Fibroblast of lung (primary cell): ENCODE measurements around the gene FAM3D.

Source experiments
- EZH2 ChIP-seq: IDR thresholded peaks from 2 replicates; pipeline ENCODE4 v1.5.1; 2012; ENCODE audit warnings: low read length, control low read depth, mild to moderate bottlenecking; ENCODE audit errors: missing control alignments
- TF ChIP-seq, protein P1 (sequence below), 2 donors: IDR thresholded peaks in 1 of 2; conservative IDR thresholded peaks in 1 of 2; 1 replicate in 1 of 2; 2 replicates in 1 of 2; pipeline ENCODE4 v1.5.1; 2011 to 2012; ENCODE audit warnings: low read length in 2 of 2, control low read depth in 1 of 2, inconsistent platforms in 1 of 2, low read depth in 1 of 2, mild to moderate bottlenecking in 1 of 2

DNA sequence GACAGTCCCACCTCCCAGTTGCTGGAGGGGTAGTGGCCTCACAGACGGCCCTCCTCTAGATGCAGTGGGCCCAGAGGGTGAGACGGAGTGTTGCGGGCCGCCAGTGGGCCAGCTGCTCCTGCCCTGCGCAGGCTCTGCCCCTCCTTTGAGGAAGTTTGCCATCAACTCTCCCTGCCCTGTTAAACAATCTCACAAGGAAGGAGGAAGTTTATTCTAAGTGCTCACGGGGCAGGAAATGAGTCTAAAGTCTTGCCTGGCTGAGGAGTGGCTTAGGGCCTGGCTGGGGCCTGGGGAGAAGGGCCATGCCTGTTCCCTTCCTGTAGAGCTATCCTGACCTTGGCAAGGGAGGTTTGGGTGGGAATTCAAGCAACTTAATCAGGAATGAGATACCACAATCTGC lies at the start of gene FAM3D:
- TF ChIP-seq, protein P1, sequence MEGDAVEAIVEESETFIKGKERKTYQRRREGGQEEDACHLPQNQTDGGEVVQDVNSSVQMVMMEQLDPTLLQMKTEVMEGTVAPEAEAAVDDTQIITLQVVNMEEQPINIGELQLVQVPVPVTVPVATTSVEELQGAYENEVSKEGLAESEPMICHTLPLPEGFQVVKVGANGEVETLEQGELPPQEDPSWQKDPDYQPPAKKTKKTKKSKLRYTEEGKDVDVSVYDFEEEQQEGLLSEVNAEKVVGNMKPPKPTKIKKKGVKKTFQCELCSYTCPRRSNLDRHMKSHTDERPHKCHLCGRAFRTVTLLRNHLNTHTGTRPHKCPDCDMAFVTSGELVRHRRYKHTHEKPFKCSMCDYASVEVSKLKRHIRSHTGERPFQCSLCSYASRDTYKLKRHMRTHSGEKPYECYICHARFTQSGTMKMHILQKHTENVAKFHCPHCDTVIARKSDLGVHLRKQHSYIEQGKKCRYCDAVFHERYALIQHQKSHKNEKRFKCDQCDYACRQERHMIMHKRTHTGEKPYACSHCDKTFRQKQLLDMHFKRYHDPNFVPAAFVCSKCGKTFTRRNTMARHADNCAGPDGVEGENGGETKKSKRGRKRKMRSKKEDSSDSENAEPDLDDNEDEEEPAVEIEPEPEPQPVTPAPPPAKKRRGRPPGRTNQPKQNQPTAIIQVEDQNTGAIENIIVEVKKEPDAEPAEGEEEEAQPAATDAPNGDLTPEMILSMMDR (conservative IDR thresholded peaks at IDR 0.05 in 1 of 2, IDR thresholded peaks at IDR 0.05 in 1 of 2; ENCODE audit: low read depth in 1 of 2, low read length in 2 of 2) = no peak
- no peak for TF ChIP-seq EZH2
